ENCODE measurements around the gene PRPF38A.
"Not testable (repeated sequence)": the region's sequence is repeated elsewhere in the genome, so short reads cannot be mapped to it uniquely, and the experiment has no call there.

Gene PRPF38A

DNA sequence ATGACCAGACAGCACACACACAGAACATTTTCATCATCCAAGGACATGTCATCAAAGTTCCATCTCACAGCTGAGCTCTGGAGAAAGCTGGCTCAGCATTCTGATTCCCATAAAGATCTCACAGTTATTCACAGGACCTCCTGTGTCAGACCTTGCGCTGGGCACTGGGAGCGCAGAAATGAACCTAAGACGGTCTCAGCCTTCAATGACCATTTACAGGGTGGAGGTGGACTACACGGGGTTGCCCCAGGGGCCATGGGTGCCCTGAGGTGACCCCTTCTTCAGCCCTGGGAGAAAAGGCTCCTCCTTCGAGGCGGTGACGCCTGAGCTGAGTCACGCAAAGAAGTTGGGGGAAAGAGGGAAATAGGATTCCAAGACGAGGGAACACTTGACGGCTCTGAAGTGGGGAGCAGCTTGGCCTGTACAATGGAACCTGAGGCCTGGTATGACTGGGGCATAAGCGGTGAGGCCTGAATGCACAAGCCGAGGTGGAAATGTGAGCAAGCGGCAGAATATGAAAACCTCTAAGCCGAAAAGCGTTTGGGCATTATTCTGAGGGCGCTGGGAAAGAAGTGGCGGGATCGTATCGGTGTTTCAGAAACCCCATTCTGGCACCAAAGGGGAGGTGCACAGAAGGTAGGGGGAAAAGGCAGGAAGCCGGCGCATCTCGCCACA is 39.2 kb upstream of the PRPF38A start:
- Histone ChIP-seq H3K9ac (ENCODE audit: low read depth, low read length) (peak overlapping the region; percentile 60), H3K27me3 (ENCODE audit: control insufficient read depth, insufficient read depth, low read length) (no peaks in the 10 kb centered on the region), H3K27ac (ENCODE audit: low read depth, low read length) (peak overlapping the region; percentile 91), H3K4me1 (ENCODE audit: control insufficient read depth, insufficient read depth, low read length) (peaks cover 11% of the 10 kb centered on the region; the same call in 1 of the 2 replicates), H3K36me3 (ENCODE audit: control insufficient read depth, insufficient read depth, low read length) (peaks cover 35% of the 10 kb centered on the region), H3K4me3 (ENCODE audit: low read depth, low read length) (peak overlapping the region; percentile 77), H3K9me3 (ENCODE audit: control insufficient read depth, insufficient read depth, low read length) (no peaks in the 10 kb centered on the region)

GRCh38 chr1:52365746-52366516 is 38.5 kb upstream of the PRPF38A start, which contains the start of gene CC2D1B:
TSS of gene CC2D1B (minus strand) at chr1:52366205. CDS start at chr1:52364620, 1,585 bp downstream.
- peak within 1 kb of the TSS; percentile 77 for H3K4me3 ChIP-seq (ENCODE audit: low read depth, low read length)
- peak within 1 kb of the TSS; percentile 60 for H3K9ac ChIP-seq (ENCODE audit: low read depth, low read length)
- H3K9me3 ChIP-seq (ENCODE audit: control insufficient read depth, insufficient read depth, low read length): no peaks in the 10 kb centered on the region

DNA sequence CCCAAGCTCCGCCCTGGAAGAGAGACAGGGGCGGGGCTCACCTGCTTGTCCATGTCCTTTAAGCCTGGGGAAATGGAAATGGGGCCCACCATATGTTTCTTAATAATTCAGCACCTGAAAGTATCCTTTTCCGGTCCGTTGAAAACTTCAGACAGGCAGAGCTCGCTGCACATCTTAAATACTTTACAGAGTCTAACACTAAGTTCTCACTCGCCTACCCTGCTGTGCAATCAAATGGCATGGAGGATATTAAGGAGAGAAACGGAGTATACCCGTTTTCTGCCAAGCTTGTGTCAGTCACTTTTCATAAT is 37.9 kb upstream of the PRPF38A start:
- Histone ChIP-seq H3K36me3 (ENCODE audit: control insufficient read depth, insufficient read depth, low read length) (peaks cover 29% of the 10 kb centered on the region), H3K9me3 (ENCODE audit: control insufficient read depth, insufficient read depth, low read length) (no peaks in the 10 kb centered on the region), H3K4me3 (ENCODE audit: low read depth, low read length) (peak overlapping the region; percentile 77), H3K27ac (ENCODE audit: low read depth, low read length) (no peak overlapping the region), H3K27me3 (ENCODE audit: control insufficient read depth, insufficient read depth, low read length) (no peaks in the 10 kb centered on the region), H3K9ac (ENCODE audit: low read depth, low read length) (no peak overlapping the region), H3K4me1 (ENCODE audit: control insufficient read depth, insufficient read depth, low read length) (peaks cover 11% of the 10 kb centered on the region; the same call in 1 of the 2 replicates)

More at GRCh38 chr1:52365746-52366516, 38.5 kb upstream of the PRPF38A start, which contains the start of gene CC2D1B:
- Histone ChIP-seq H3K36me3 (ENCODE audit: control insufficient read depth, insufficient read depth, low read length) (peaks cover 29% of the 10 kb centered on the region), H3K4me1 (ENCODE audit: control insufficient read depth, insufficient read depth, low read length) (peaks cover 11% of the 10 kb centered on the region; the same call in 1 of the 2 replicates), H3K27me3 (ENCODE audit: control insufficient read depth, insufficient read depth, low read length) (no peaks in the 10 kb centered on the region), H3K27ac (ENCODE audit: low read depth, low read length) (peak within 1 kb of the TSS; percentile 91)

GRCh38 chr1:52367272-52367671 is 37.1 kb upstream of the PRPF38A start:
- H3K36me3 ChIP-seq (ENCODE audit: control insufficient read depth, insufficient read depth, low read length): peaks cover 26% of the 10 kb centered on the region
- no peaks in the 10 kb centered on the region for H3K27me3 ChIP-seq (ENCODE audit: control insufficient read depth, insufficient read depth, low read length)
- no peak overlapping the region for H3K27ac ChIP-seq (ENCODE audit: low read depth, low read length)
- no peaks in the 10 kb centered on the region for H3K9me3 ChIP-seq (ENCODE audit: control insufficient read depth, insufficient read depth, low read length)
- H3K4me3 ChIP-seq (ENCODE audit: low read depth, low read length): no peak overlapping the region; the same call in 1 of the 2 replicates
- no peak overlapping the region for H3K9ac ChIP-seq (ENCODE audit: low read depth, low read length)
- peaks cover 11% of the 10 kb centered on the region; the same call in 1 of the 2 replicates for H3K4me1 ChIP-seq (ENCODE audit: control insufficient read depth, insufficient read depth, low read length)

DNA sequence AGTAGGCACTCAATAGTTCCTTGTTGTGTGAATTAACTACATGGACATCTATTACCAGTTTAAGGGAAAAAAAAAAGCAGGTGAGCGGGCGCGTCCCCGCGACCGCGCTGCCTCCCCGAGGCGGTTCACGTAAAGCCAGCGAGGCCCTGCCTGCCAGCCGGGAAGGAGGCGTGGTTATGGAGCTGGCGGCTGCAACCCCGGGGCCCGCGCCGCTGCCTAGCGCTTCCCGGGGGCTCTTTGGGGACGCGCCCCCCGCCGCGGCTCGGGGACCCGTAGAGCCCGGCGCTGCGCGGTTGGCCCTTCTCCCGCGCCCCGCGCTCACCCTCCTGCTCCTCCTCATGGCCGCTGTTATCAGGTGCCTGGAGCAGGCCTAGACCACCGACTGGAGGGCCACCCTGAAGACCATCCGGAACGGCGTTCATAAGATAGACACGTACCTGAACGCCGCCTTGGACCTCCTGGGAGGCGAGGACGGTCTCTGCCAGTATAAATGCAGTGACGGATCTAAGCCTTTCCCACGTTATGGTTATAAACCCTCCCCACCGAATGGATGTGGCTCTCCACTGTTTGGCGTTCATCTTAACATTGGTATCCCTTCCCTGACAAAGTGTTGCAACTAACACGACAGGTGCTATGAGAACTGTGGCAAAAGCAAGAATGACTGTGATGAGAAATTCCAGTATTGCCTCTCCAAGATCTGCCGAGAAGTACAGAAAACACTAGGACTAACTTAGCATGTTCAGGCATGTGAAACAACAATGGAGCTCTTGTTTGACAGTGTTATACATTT is 35.8 kb upstream of the PRPF38A start:
- peak overlapping the region; percentile 63 for H3K4me3 ChIP-seq (ENCODE audit: low read depth, low read length)
- H3K36me3 ChIP-seq (ENCODE audit: control insufficient read depth, insufficient read depth, low read length): peaks cover 31% of the 10 kb centered on the region
- no peaks in the 10 kb centered on the region for H3K27me3 ChIP-seq (ENCODE audit: control insufficient read depth, insufficient read depth, low read length)
- peaks cover 11% of the 10 kb centered on the region; the same call in 1 of the 2 replicates for H3K4me1 ChIP-seq (ENCODE audit: control insufficient read depth, insufficient read depth, low read length)
- H3K9ac ChIP-seq (ENCODE audit: low read depth, low read length): peak overlapping the region; percentile 22; the same call in 1 of the 2 replicates
- no peaks in the 10 kb centered on the region for H3K9me3 ChIP-seq (ENCODE audit: control insufficient read depth, insufficient read depth, low read length)
- H3K27ac ChIP-seq (ENCODE audit: low read depth, low read length): no peak overlapping the region

GRCh38 chr1:52369851-52370250 is 34.6 kb upstream of the PRPF38A start:
- H3K4me1 ChIP-seq (ENCODE audit: control insufficient read depth, insufficient read depth, low read length); H3K27ac ChIP-seq (ENCODE audit: low read depth, low read length); H3K4me3 ChIP-seq (ENCODE audit: low read depth, low read length); H3K27me3 ChIP-seq (ENCODE audit: control insufficient read depth, insufficient read depth, low read length); H3K9me3 ChIP-seq (ENCODE audit: control insufficient read depth, insufficient read depth, low read length); H3K9ac ChIP-seq (ENCODE audit: low read depth, low read length): not testable (repeated sequence)
- peaks cover 37% of the 10 kb centered on the region for H3K36me3 ChIP-seq (ENCODE audit: control insufficient read depth, insufficient read depth, low read length)

GRCh38 chr1:52385376-52385775 is 19.0 kb upstream of the PRPF38A start:
- Histone ChIP-seq H3K27ac (ENCODE audit: low read depth, low read length) (no peak overlapping the region), H3K36me3 (ENCODE audit: control insufficient read depth, insufficient read depth, low read length) (peaks cover 99% of the 10 kb centered on the region), H3K4me3 (ENCODE audit: low read depth, low read length) (no peak overlapping the region), H3K9ac (ENCODE audit: low read depth, low read length) (no peak overlapping the region), H3K4me1 (ENCODE audit: control insufficient read depth, insufficient read depth, low read length) (no peaks in the 10 kb centered on the region), H3K9me3 (ENCODE audit: control insufficient read depth, insufficient read depth, low read length) (no peaks in the 10 kb centered on the region), H3K27me3 (ENCODE audit: control insufficient read depth, insufficient read depth, low read length) (no peaks in the 10 kb centered on the region)

DNA sequence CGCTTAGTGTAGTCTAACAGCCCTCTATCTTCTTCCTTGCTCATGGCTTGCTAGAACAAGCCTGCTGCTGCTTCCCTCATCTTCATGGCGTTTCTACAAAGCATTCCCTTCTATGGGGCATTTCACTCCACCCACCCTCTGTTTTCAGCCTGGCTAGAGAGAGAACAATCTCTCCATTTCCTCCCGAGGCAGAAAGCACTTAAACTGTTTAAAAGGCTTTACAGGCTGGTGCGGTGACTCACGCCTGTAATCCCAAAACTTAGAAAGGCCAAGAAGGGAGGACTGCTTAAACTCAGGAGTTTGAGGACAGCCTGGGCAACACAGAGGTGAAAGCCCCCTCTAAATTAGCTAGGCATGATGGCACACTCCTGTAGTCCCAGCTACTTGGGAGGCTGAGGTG is 17.9 kb upstream of the PRPF38A start:
- no peak overlapping the region for H3K4me3 ChIP-seq (ENCODE audit: low read depth, low read length)
- no peaks in the 10 kb centered on the region for H3K27me3 ChIP-seq (ENCODE audit: control insufficient read depth, insufficient read depth, low read length)
- H3K36me3 ChIP-seq (ENCODE audit: control insufficient read depth, insufficient read depth, low read length): peaks cover 94% of the 10 kb centered on the region
- H3K4me1 ChIP-seq (ENCODE audit: control insufficient read depth, insufficient read depth, low read length): no peaks in the 10 kb centered on the region
- no peak overlapping the region for H3K27ac ChIP-seq (ENCODE audit: low read depth, low read length)
- H3K9me3 ChIP-seq (ENCODE audit: control insufficient read depth, insufficient read depth, low read length): no peaks in the 10 kb centered on the region
- H3K9ac ChIP-seq (ENCODE audit: low read depth, low read length): no peak overlapping the region

DNA sequence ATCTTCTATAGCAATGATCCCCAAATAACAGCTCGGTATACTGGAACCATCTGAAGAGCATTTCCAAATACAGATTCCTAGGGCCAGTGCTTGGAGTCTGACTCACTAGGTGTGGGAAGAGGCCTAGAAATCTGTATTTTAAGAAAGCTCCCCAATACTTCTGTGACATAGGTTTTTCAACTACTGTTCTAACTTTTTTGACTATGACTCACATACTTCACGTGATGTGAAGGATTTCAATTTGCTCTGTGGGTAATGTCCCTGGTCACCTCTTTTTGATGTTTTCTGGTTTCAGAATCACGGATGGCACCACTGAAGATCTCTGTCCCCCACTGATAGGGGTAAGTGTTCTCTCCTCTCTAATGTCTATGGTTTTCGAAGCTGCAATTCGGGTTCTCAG is 11.2 kb upstream of the PRPF38A start:
- H3K27me3 ChIP-seq (ENCODE audit: control insufficient read depth, insufficient read depth, low read length): no peaks in the 10 kb centered on the region
- H3K9ac ChIP-seq (ENCODE audit: low read depth, low read length): no peak overlapping the region
- no peak overlapping the region for H3K27ac ChIP-seq (ENCODE audit: low read depth, low read length)
- peaks cover 91% of the 10 kb centered on the region for H3K36me3 ChIP-seq (ENCODE audit: control insufficient read depth, insufficient read depth, low read length)
- no peaks in the 10 kb centered on the region for H3K4me1 ChIP-seq (ENCODE audit: control insufficient read depth, insufficient read depth, low read length)
- H3K4me3 ChIP-seq (ENCODE audit: low read depth, low read length): no peak overlapping the region
- no peaks in the 10 kb centered on the region for H3K9me3 ChIP-seq (ENCODE audit: control insufficient read depth, insufficient read depth, low read length)

- Histone ChIP-seq H3K4me1 (ENCODE audit: control insufficient read depth, insufficient read depth, low read length) (peaks cover 7% of the 10 kb centered on the region), H3K27ac (ENCODE audit: low read depth, low read length) (no peak overlapping the region), H3K9ac (ENCODE audit: low read depth, low read length) (no peak overlapping the region), H3K27me3 (ENCODE audit: control insufficient read depth, insufficient read depth, low read length) (no peaks in the 10 kb centered on the region), H3K36me3 (ENCODE audit: control insufficient read depth, insufficient read depth, low read length) (peaks cover 75% of the 10 kb centered on the region), H3K9me3 (ENCODE audit: control insufficient read depth, insufficient read depth, low read length) (no peaks in the 10 kb centered on the region), H3K4me3 (ENCODE audit: low read depth, low read length) (no peak overlapping the region)
Measured at GRCh38 chr1:52399629-52400028, 4.8 kb upstream of the PRPF38A start.
